ENCODE results near the gene ZNF280A.

- TF ChIP-seq REST (IDR thresholded peaks at IDR 0.05; ENCODE audit: insufficient replicate concordance, low read depth) (no peak), CTCF (IDR thresholded peaks at IDR 0.05; ENCODE audit: insufficient read depth, low read length) (no peak), POLR2AphosphoS5 (IDR thresholded peaks at IDR 0.05; ENCODE audit: low read depth) (no peak)
Observed at GRCh38 chr22:22526125-22526912, 6.2 kb upstream of the ZNF280A start.

Measured in HL-60 (cell line).